Activated naive CD4-positive, alpha-beta T cell treated with anti-CD3 and anti-CD28 coated beads, Interleukin-2, amount 50 U/mL, for 16 hours (primary cell): ENCODE measurements around the gene PCTP.

Experiments used
- DNase-seq: peaks from one replicate; pipeline ENCODE4 v3.0.0-alpha.2; 2020

The PCTP gene

GRCh38 chr17:55728361-55728760 lies 22.5 kb upstream of the PCTP start:
- DNase-seq, result no peak

- DNase-seq, result no peak
Observed at GRCh38 chr17:55728833-55729232, 22.0 kb upstream of the PCTP start.

GRCh38 chr17:55729484-55729883 lies 21.4 kb upstream of the PCTP start:
- DNase-seq, result no peak

- DNase-seq, result no peak
Observed at GRCh38 chr17:55730380-55730779, 20.5 kb upstream of the PCTP start.

GRCh38 chr17:55730808-55731207 lies 20.0 kb upstream of the PCTP start:
- DNase-seq, result no peak

GRCh38 chr17:55731586-55732250 lies 19.1 kb upstream of the PCTP start:
- no peak for DNase-seq

GRCh38 chr17:55734128-55734781 lies 16.6 kb upstream of the PCTP start:
- peak; percentile 12 for DNase-seq

- DNase-seq, result peak; percentile 20
Observed at GRCh38 chr17:55735731-55736405, 15.0 kb upstream of the PCTP start.

- no peak for DNase-seq
Observed at GRCh38 chr17:55737976-55738501, 12.8 kb upstream of the PCTP start.

GRCh38 chr17:55740511-55741355 lies 10.1 kb upstream of the PCTP start:
- no peak for DNase-seq

GRCh38 chr17:55741356-55741700 lies 9.5 kb upstream of the PCTP start:
- no peak for DNase-seq

GRCh38 chr17:55742272-55743102 lies 8.4 kb upstream of the PCTP start:
- DNase-seq, result no peak

- DNase-seq, result no peak
Observed at GRCh38 chr17:55743103-55743679, 7.7 kb upstream of the PCTP start.

GRCh38 chr17:55745258-55745657 lies 5.6 kb upstream of the PCTP start:
- no peak for DNase-seq

GRCh38 chr17:55746466-55746865 lies 4.4 kb upstream of the PCTP start:
- DNase-seq, result no peak

- no peak for DNase-seq
Observed at GRCh38 chr17:55747209-55747608, 3.6 kb upstream of the PCTP start.

- no peak for DNase-seq
Observed at GRCh38 chr17:55748841-55749240, 2.0 kb upstream of the PCTP start.

- no peak for DNase-seq
Observed at GRCh38 chr17:55749985-55750384, 866 bp upstream of the PCTP start.

- no peak for DNase-seq
Observed at GRCh38 chr17:55751720-55752250, 934 bp downstream of the PCTP start.

GRCh38 chr17:55756689-55757088 lies 5.8 kb downstream of the PCTP start:
- no peak for DNase-seq

GRCh38 chr17:55757659-55758058 lies 6.8 kb downstream of the PCTP start:
- DNase-seq, result no peak

- DNase-seq, result no peak
Observed at GRCh38 chr17:55758171-55758570, 7.3 kb downstream of the PCTP start.
